ENCODE results near the gene DUSP11. TPM values are rescaled to one million over a fixed set of nuclear protein-coding genes. Genes with fewer than 3 reads are reported as not detected.

The DUSP11 gene
- total RNA-seq, 2 experiments from 2014 or later: 30.2 to 31.0 TPM

GRCh38 chr2:73716543-73717250 lies 63.2 kb downstream of the DUSP11 start:
- Mint-ChIP-seq H3K4me3 (no peak overlapping the region), H3K27ac (no peak overlapping the region)

GRCh38 chr2:73714091-73714490 lies 65.8 kb downstream of the DUSP11 start:
- H3K4me1 Mint-ChIP-seq: no peaks in the 10 kb centered on the region

More at GRCh38 chr2:73716543-73717250, 63.2 kb downstream of the DUSP11 start:
- H3K4me1 Mint-ChIP-seq: no peaks in the 10 kb centered on the region
- peaks cover 7% of the 10 kb centered on the region for H3K36me3 Mint-ChIP-seq
- peaks cover 9% of the 10 kb centered on the region for H3K9me3 Mint-ChIP-seq
- H3K27me3 Mint-ChIP-seq: peaks cover 5% of the 10 kb centered on the region
- no peak for DNase-seq

More at GRCh38 chr2:73714091-73714490, 65.8 kb downstream of the DUSP11 start:
- Mint-ChIP-seq H3K27me3 (peaks cover 10% of the 10 kb centered on the region), H3K9me3 (peaks cover 9% of the 10 kb centered on the region), H3K4me3 (no peak overlapping the region), H3K27ac (no peak overlapping the region), H3K36me3 (peaks cover 11% of the 10 kb centered on the region)
- no peak for DNase-seq

Other genes starting within 250 kb of the DUSP11 start
- not detected for gene NAT8, start 137.7 kb downstream of the DUSP11 start, total RNA-seq
- gene TPRKB, start 42.8 kb downstream of the DUSP11 start, total RNA-seq: 10 to 100 TPM; 39.6 to 39.7 TPM
- gene C2orf78, start 4.1 kb upstream of the DUSP11 start, total RNA-seq: not detected
- gene STAMBP, start 48.9 kb upstream of the DUSP11 start, total RNA-seq: 10 to 100 TPM; 72.6 to 76.4 TPM
- gene ACTG2, start 112.9 kb upstream of the DUSP11 start, total RNA-seq: under 1 TPM; 0.12 to 0.27 TPM
- 10 to 100 TPM; 96.8 to 97.1 TPM for gene DGUOK, start 146.8 kb upstream of the DUSP11 start, total RNA-seq
- 10 to 100 TPM; 14.8 TPM for gene TET3, start 204.8 kb upstream of the DUSP11 start, total RNA-seq

All from activated naive CD8-positive, alpha-beta T cell treated with anti-CD3 and anti-CD28 coated beads for 36 hours (primary cell).